ENCODE measurements around the gene SEMA4C. TPM values are rescaled to one million over a fixed set of nuclear protein-coding genes. Genes with fewer than 3 reads are reported as not detected.

The SEMA4C gene
- total RNA-seq, 4 donors from 2014 or later, result 58.7 to 66.6 (median 62.8) TPM

DNA sequence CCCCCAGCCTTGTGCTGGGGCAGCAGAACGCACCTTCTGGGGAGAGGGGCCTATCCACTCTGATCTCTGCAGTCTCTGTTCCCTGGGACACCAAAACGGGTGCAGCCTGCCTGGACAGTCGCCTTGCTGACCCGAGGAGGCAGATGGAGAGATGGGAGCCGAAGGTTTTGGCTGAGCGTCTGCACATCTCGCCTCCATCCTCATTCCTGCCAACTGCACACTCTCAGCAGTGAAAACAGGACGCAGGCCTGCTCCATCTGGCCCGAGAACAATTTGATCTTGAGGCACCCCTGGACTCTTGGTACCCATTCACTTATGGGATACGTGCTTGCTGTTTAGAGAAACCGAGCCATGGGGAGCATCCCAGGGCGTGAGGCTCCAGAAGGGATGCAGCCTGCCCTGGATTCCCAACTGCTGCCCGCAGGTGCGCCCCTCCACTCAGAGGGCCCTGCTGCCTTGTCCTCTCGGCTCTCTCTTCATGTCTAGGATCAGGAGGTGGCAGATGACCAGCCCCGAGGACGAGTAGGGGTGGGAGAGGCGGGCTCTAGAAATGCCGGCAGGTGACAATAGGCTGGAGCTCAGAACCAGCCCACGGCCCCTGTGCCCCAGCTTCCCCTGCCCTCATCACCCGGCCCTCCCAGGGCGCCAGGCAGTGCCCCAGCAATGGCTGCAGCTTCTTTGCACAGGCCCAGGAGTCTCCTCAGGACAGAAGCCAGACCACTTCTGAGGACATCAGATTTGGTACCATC, 9.1 kb upstream of the SEMA4C start:
- Histone ChIP-seq H3K9me3 (no peaks in the 10 kb centered on the region), H3K27ac (no peak overlapping the region), H3K27me3 (no peaks in the 10 kb centered on the region), H3K4me1 (peaks cover 0 to 17% (median 11%) of the 10 kb centered on the region in 3 donors), H3K4me3 (no peak overlapping the region), H3K36me3 (no peaks in the 10 kb centered on the region)
- ATAC-seq, result no peak
- WGBS, 2 donors (ENCODE audit: low coverage in 1 of 2), result 60 to 80% methylated on average over 1 to 3 of the region's 22 CpGs
- TF ChIP-seq, protein P1, sequence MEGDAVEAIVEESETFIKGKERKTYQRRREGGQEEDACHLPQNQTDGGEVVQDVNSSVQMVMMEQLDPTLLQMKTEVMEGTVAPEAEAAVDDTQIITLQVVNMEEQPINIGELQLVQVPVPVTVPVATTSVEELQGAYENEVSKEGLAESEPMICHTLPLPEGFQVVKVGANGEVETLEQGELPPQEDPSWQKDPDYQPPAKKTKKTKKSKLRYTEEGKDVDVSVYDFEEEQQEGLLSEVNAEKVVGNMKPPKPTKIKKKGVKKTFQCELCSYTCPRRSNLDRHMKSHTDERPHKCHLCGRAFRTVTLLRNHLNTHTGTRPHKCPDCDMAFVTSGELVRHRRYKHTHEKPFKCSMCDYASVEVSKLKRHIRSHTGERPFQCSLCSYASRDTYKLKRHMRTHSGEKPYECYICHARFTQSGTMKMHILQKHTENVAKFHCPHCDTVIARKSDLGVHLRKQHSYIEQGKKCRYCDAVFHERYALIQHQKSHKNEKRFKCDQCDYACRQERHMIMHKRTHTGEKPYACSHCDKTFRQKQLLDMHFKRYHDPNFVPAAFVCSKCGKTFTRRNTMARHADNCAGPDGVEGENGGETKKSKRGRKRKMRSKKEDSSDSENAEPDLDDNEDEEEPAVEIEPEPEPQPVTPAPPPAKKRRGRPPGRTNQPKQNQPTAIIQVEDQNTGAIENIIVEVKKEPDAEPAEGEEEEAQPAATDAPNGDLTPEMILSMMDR (IDR thresholded peaks at IDR 0.05), result no peak
- TF ChIP-seq POLR2A (IDR thresholded peaks at IDR 0.05), result no peak

DNA sequence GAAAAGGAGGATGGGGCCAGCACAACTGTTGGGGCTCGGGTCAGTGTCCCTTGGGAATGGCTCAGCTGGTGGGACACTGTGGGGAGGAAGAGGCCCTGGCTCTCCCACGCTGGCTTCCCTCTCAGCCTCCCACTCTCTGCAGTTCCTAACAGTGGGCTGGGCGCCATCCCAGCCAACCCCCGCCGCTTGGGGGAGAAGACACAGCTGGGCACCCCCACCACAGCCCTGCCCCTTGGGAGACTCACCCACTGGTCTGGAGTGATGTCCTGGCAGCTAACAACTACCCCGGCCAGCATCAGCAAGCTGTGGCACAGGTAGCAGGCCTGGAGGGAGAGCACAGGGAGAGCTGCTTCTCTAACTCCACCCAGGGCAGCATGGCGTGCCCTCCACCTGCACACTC, 8.3 kb upstream of the SEMA4C start:
- Histone ChIP-seq H3K4me3 (no peak overlapping the region), H3K27ac (no peak overlapping the region), H3K9me3 (no peaks in the 10 kb centered on the region), H3K4me1 (peaks cover 0 to 25% (median 14%) of the 10 kb centered on the region in 3 donors), H3K36me3 (no peaks in the 10 kb centered on the region), H3K27me3 (no peaks in the 10 kb centered on the region)
- no peak for ATAC-seq
- TF ChIP-seq, protein P1 (IDR thresholded peaks at IDR 0.05), result no peak
- TF ChIP-seq POLR2A (IDR thresholded peaks at IDR 0.05) (no peak), POLR2AphosphoS5 (IDR thresholded peaks at IDR 0.05) (no peak), EP300 (IDR thresholded peaks at IDR 0.05) (no peak)
- WGBS, 2 donors (ENCODE audit: low coverage in 1 of 2), result 60 to 100% methylated on average over 1 to 2 of the region's 7 CpGs

GRCh38 chr2:96877631-96878092, 7.8 kb upstream of the SEMA4C start:
- no peaks in the 10 kb centered on the region for H3K9me3 ChIP-seq
- no peak overlapping the region for H3K4me3 ChIP-seq
- no peak overlapping the region for H3K27ac ChIP-seq
- TF ChIP-seq POLR2A (IDR thresholded peaks at IDR 0.05) (no peak), EP300 (IDR thresholded peaks at IDR 0.05) (no peak), POLR2AphosphoS5 (IDR thresholded peaks at IDR 0.05) (no peak)
- TF ChIP-seq, protein P1 (IDR thresholded peaks at IDR 0.05), result no peak
- H3K27me3 ChIP-seq, result no peaks in the 10 kb centered on the region
- 86% methylated on average over 11 of the region's 15 CpGs; no CpG with 5 or more reads in 1 of the 2 donors for WGBS, 2 donors (ENCODE audit: low coverage in 1 of 2)
- H3K36me3 ChIP-seq, result no peaks in the 10 kb centered on the region
- no peak for ATAC-seq
- peaks cover 0 to 30% (median 17%) of the 10 kb centered on the region in 3 donors for H3K4me1 ChIP-seq

DNA sequence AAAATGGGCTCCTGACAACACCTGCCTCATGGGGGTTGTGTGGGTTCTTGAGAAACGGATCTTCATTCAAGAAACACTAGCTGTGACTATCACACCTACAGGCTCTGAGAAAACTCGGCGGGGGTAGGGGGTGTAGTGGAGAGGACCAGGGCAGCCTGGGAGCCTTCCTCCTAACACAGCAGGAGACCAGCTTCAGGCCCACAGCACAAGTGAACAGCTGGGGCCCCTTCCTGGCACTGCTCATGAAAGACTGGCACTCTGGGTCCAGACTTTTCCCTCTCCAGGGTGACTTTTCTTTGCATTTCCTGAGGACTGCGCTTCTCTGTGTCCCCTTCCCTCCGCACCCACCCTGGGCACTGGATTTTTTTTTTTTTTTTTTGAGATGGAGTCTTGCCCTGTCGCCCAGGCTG, 7.2 kb upstream of the SEMA4C start:
- TF ChIP-seq POLR2A (IDR thresholded peaks at IDR 0.05) (no peak), POLR2AphosphoS5 (IDR thresholded peaks at IDR 0.05) (no peak), EP300 (IDR thresholded peaks at IDR 0.05) (no peak)
- TF ChIP-seq, protein P1 (IDR thresholded peaks at IDR 0.05), result no peak
- Histone ChIP-seq H3K36me3 (no peaks in the 10 kb centered on the region), H3K27me3 (no peaks in the 10 kb centered on the region), H3K27ac (no peak overlapping the region), H3K9me3 (no peaks in the 10 kb centered on the region), H3K4me1 (peaks cover 0 to 31% (median 17%) of the 10 kb centered on the region in 3 donors), H3K4me3 (no peak overlapping the region)
- WGBS, 2 donors (ENCODE audit: low coverage in 1 of 2), result 78 to 80% methylated on average over 1 to 5 of the region's 6 CpGs
- no peak for ATAC-seq

Data from gastroesophageal sphincter (tissue), 4 donors.